Loucy (cell line): Measurements from ENCODE around the gene TMEM135.
"Not testable (repeated sequence)": the region's sequence is repeated elsewhere in the genome, so short reads cannot be mapped to it uniquely, and the experiment has no call there.

Experiments
- H2AFZ ChIP-seq: fragments of 200-600 bp; sonication (generic); 2 replicates; pipeline ENCODE4 v1.6.0; 2016; ENCODE audit warnings: antibody characterized with exemption, mild to moderate bottlenecking, low read length, moderate library complexity
- H3F3A ChIP-seq: fragments of 200-600 bp; 2 replicates; pipeline ENCODE4 v1.6.0; 2016; ENCODE audit warnings: antibody characterized with exemption, low read depth, mild to moderate bottlenecking
- H3K27me3 ChIP-seq: fragments of 200-600 bp; sonication (generic); 2 replicates; pipeline ENCODE4 v1.6.1; 2014; ENCODE audit warnings: low read length, mild to moderate bottlenecking; ENCODE audit not compliant: insufficient read depth, poor library complexity, severe bottlenecking
- H3K36me3 ChIP-seq: fragments of 200-600 bp; sonication (generic); 2 replicates; pipeline ENCODE4 v1.6.1; 2016; ENCODE audit warnings: low read length; ENCODE audit not compliant: insufficient read depth
- H3K4me1 ChIP-seq: fragments of 200-600 bp; sonication (generic); 2 replicates; pipeline ENCODE4 v1.5.1; 2014; ENCODE audit warnings: low read length, mild to moderate bottlenecking; ENCODE audit not compliant: insufficient read depth, poor library complexity, severe bottlenecking
- H3K4me2 ChIP-seq: fragments of 200-600 bp; sonication (generic); 2 replicates; pipeline ENCODE4 v1.6.0; 2014; ENCODE audit warnings: antibody characterized with exemption, low read length, low read depth, mild to moderate bottlenecking; ENCODE audit not compliant: poor library complexity, severe bottlenecking
- H3K4me3 ChIP-seq: fragments of 200-600 bp; sonication (generic); 2 replicates; pipeline ENCODE4 v1.5.1; 2014; ENCODE audit warnings: low read length, mild to moderate bottlenecking, mixed read lengths; ENCODE audit not compliant: poor library complexity, severe bottlenecking
- H3K79me2 ChIP-seq: fragments of 200-600 bp; sonication (generic); 2 replicates; pipeline ENCODE4 v1.6.1; 2014; ENCODE audit warnings: low read length; ENCODE audit not compliant: insufficient read depth
- H3K9ac ChIP-seq: fragments of 200-600 bp; sonication (generic); 2 replicates; pipeline ENCODE4 v1.6.0; 2014; ENCODE audit warnings: mild to moderate bottlenecking, low read depth, low read length, moderate library complexity; ENCODE audit not compliant: poor library complexity, severe bottlenecking
- H3K9me2 ChIP-seq: fragments of 200-600 bp; sonication (generic); replicated peaks from 2 replicates; pipeline ENCODE4 v1.6.1; 2016; ENCODE audit warnings: low read depth, low read length, mixed read lengths
- H3K9me3 ChIP-seq: fragments of 200-600 bp; sonication (generic); 2 replicates; pipeline ENCODE4 v1.6.1; 2014; ENCODE audit warnings: mild to moderate bottlenecking, antibody characterized with exemption, low read length, low read depth; ENCODE audit not compliant: insufficient read depth
- H4K20me1 ChIP-seq: fragments of 200-600 bp; sonication (generic); 2 replicates; pipeline ENCODE4 v1.6.0; 2014; ENCODE audit warnings: antibody characterized with exemption, low read length, mild to moderate bottlenecking; ENCODE audit not compliant: insufficient read depth, poor library complexity, severe bottlenecking
- EZH2phosphoT487 ChIP-seq: fragments of 200-600 bp; IDR thresholded peaks from 2 replicates; pipeline ENCODE4 v1.6.1; 2018; ENCODE audit warnings: antibody characterized with exemption, mild to moderate bottlenecking, moderate library complexity, borderline replicate concordance
- TF ChIP-seq, protein P1 (sequence below): fragments of 200-600 bp; sonication (generic); conservative IDR thresholded peaks from 2 replicates; pipeline ENCODE4 v1.5.1; 2014; ENCODE audit warnings: mild to moderate bottlenecking, antibody characterized with exemption, low read length

The TMEM135 gene

GRCh38 chr11:87150936-87151335, 113.2 kb downstream of the TMEM135 start:
- Histone ChIP-seq H3K4me1 (no peaks in the 10 kb centered on the region), H3K79me2 (peaks cover 11% of the 10 kb centered on the region)
- TF ChIP-seq EZH2phosphoT487, result no peak
- TF ChIP-seq, protein P1, sequence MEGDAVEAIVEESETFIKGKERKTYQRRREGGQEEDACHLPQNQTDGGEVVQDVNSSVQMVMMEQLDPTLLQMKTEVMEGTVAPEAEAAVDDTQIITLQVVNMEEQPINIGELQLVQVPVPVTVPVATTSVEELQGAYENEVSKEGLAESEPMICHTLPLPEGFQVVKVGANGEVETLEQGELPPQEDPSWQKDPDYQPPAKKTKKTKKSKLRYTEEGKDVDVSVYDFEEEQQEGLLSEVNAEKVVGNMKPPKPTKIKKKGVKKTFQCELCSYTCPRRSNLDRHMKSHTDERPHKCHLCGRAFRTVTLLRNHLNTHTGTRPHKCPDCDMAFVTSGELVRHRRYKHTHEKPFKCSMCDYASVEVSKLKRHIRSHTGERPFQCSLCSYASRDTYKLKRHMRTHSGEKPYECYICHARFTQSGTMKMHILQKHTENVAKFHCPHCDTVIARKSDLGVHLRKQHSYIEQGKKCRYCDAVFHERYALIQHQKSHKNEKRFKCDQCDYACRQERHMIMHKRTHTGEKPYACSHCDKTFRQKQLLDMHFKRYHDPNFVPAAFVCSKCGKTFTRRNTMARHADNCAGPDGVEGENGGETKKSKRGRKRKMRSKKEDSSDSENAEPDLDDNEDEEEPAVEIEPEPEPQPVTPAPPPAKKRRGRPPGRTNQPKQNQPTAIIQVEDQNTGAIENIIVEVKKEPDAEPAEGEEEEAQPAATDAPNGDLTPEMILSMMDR, result no peak

GRCh38 chr11:87154246-87154645, 116.5 kb downstream of the TMEM135 start:
- Histone ChIP-seq H3K27me3 (no peaks in the 10 kb centered on the region), H3K4me1 (no peaks in the 10 kb centered on the region), H4K20me1 (peaks cover 4% of the 10 kb centered on the region), H3K79me2 (peaks cover 11% of the 10 kb centered on the region), H3F3A (no peaks in the 10 kb centered on the region), H3K36me3 (no peaks in the 10 kb centered on the region), H3K4me3 (no peak overlapping the region), H3K9ac (no peak overlapping the region), H3K9me2 (no peaks in the 10 kb centered on the region), H3K9me3 (no peaks in the 10 kb centered on the region), H3K4me2 (no peak overlapping the region), H2AFZ (no peak overlapping the region)
- TF ChIP-seq EZH2phosphoT487, result no peak
- TF ChIP-seq, protein P1, result no peak

More at GRCh38 chr11:87150936-87151335, 113.2 kb downstream of the TMEM135 start:
- Histone ChIP-seq H4K20me1 (no peaks in the 10 kb centered on the region), H3K9ac (no peak overlapping the region), H3K27me3 (no peaks in the 10 kb centered on the region), H3F3A (no peaks in the 10 kb centered on the region), H3K36me3 (no peaks in the 10 kb centered on the region), H3K4me3 (no peak overlapping the region), H3K9me3 (no peaks in the 10 kb centered on the region), H2AFZ (no peak overlapping the region), H3K4me2 (no peak overlapping the region), H3K9me2 (no peaks in the 10 kb centered on the region)

DNA sequence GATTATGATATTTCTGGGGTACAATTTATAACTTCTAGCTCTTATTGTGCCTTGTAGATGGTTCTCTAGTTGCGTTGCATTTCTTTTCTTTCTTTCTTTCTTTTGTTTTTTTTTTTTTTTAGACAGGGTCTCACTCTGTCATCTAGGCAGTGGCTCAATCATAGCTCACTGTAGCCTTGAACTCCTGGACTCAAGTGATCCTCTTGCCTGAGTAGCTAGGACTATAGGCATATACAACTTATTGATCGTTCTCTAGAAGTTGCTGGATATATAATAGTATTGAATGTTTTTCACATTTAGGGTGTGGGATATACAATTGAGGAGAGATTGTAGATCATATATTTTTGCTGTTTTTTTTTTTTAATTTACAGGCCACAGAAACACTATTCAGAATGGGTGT, 119.2 kb downstream of the TMEM135 start:
- TF ChIP-seq, protein P1, result no peak
- TF ChIP-seq EZH2phosphoT487, result no peak
- peaks cover 4% of the 10 kb centered on the region for H4K20me1 ChIP-seq
- no peak overlapping the region for H3K4me3 ChIP-seq
- H3K36me3 ChIP-seq, result no peaks in the 10 kb centered on the region
- H3K27me3 ChIP-seq, result no peaks in the 10 kb centered on the region
- no peak overlapping the region for H2AFZ ChIP-seq
- H3K79me2 ChIP-seq, result peaks cover 6% of the 10 kb centered on the region; the same call in 1 of the 2 replicates
- no peaks in the 10 kb centered on the region for H3F3A ChIP-seq
- H3K9me3 ChIP-seq, result no peaks in the 10 kb centered on the region
- H3K9ac ChIP-seq, result no peak overlapping the region
- no peaks in the 10 kb centered on the region for H3K4me1 ChIP-seq
- no peaks in the 10 kb centered on the region for H3K9me2 ChIP-seq
- no peak overlapping the region for H3K4me2 ChIP-seq

- H3K9me3 ChIP-seq, H3K4me2 ChIP-seq, H4K20me1 ChIP-seq, H3K36me3 ChIP-seq, H2AFZ ChIP-seq, H3K9me2 ChIP-seq, H3K79me2 ChIP-seq, H3F3A ChIP-seq, H3K9ac ChIP-seq, H3K27me3 ChIP-seq, H3K4me3 ChIP-seq: not testable (repeated sequence)
- H3K4me1 ChIP-seq, result peaks cover 11% of the 10 kb centered on the region
Observed at GRCh38 chr11:87169076-87169475, 131.3 kb downstream of the TMEM135 start.
